Suppressor macrophage (primary cell): ENCODE data around the gene MRPS2.
"Not testable (repeated sequence)": the region's sequence is repeated elsewhere in the genome, so short reads cannot be mapped to it uniquely, and the experiment has no call there.

Experiments
- DNase-seq, 4 experiments: peaks; one replicate each; pipeline ENCODE4 v3.0.0-alpha.2; 2020 to 2022

MRPS2 gene

GRCh38 chr9:135516132-135516860 lies 15.8 kb downstream of the MRPS2 start:
- no peak for DNase-seq

- no peak for DNase-seq
These were observed 16.9 kb downstream of the MRPS2 start for GRCh38 chr9:135517407-135517822.

GRCh38 chr9:135519179-135519971 lies 18.9 kb downstream of the MRPS2 start:
- DNase-seq: no peak

GRCh38 chr9:135520916-135521607 lies 20.6 kb downstream of the MRPS2 start, which contains the start of gene LCN1:
Gene LCN1 (plus strand): TSS chr9:135521440. CDS start chr9:135521498, 58 bp downstream.
- DNase-seq: no peak

GRCh38 chr9:135521608-135522095 lies 21.2 kb downstream of the MRPS2 start:
- DNase-seq: no peak

- no peak for DNase-seq
These were observed 21.8 kb downstream of the MRPS2 start for GRCh38 chr9:135522137-135522877.

- no peak for DNase-seq
These were observed 22.4 kb downstream of the MRPS2 start for GRCh38 chr9:135522931-135523330.

GRCh38 chr9:135523521-135524129 lies 23.1 kb downstream of the MRPS2 start:
- no peak for DNase-seq

GRCh38 chr9:135524130-135524861 lies 23.8 kb downstream of the MRPS2 start:
- DNase-seq: no peak

GRCh38 chr9:135525241-135526088 lies 25.0 kb downstream of the MRPS2 start:
- DNase-seq: no peak

GRCh38 chr9:135526089-135526729 lies 25.7 kb downstream of the MRPS2 start:
- no peak for DNase-seq

GRCh38 chr9:135526730-135527571 lies 26.5 kb downstream of the MRPS2 start:
- DNase-seq: no peak

GRCh38 chr9:135528842-135529435 lies 28.5 kb downstream of the MRPS2 start:
- not testable (repeated sequence) for DNase-seq

GRCh38 chr9:135530146-135530545 lies 29.7 kb downstream of the MRPS2 start:
- no peak for DNase-seq

GRCh38 chr9:135531096-135531495 lies 30.6 kb downstream of the MRPS2 start:
- no peak for DNase-seq

GRCh38 chr9:135533113-135533512 lies 32.6 kb downstream of the MRPS2 start:
- DNase-seq: no peak

GRCh38 chr9:135533674-135534073 lies 33.2 kb downstream of the MRPS2 start:
- DNase-seq: no peak

GRCh38 chr9:135534192-135534711 lies 33.8 kb downstream of the MRPS2 start:
- not testable (repeated sequence) for DNase-seq
